ENCODE results near the gene PTPRD.
"Not testable (repeated sequence)": the region's sequence is repeated elsewhere in the genome, so short reads cannot be mapped to it uniquely, and the experiment has no call there.

PTPRD gene

DNA sequence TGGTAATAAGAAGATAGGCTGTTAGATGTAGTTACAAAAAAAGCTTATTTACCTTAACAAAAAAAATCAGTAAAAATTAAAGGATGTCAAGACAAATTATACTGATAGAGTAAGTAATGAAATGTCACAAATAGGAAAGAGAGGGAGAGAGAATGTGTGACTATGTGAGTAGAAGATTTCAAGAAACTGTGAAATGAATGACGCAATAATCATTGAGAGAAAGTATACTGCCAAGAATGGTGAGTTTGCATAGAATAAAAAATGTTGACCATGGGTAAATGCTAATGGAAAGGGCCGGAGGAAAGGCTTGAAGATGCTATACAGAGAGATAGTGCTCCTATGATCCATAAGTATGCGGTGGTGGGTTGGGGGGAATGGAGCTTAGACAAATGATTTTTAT is 100.7 kb downstream of the PTPRD start (continued):
- TF ChIP-seq, protein P1, sequence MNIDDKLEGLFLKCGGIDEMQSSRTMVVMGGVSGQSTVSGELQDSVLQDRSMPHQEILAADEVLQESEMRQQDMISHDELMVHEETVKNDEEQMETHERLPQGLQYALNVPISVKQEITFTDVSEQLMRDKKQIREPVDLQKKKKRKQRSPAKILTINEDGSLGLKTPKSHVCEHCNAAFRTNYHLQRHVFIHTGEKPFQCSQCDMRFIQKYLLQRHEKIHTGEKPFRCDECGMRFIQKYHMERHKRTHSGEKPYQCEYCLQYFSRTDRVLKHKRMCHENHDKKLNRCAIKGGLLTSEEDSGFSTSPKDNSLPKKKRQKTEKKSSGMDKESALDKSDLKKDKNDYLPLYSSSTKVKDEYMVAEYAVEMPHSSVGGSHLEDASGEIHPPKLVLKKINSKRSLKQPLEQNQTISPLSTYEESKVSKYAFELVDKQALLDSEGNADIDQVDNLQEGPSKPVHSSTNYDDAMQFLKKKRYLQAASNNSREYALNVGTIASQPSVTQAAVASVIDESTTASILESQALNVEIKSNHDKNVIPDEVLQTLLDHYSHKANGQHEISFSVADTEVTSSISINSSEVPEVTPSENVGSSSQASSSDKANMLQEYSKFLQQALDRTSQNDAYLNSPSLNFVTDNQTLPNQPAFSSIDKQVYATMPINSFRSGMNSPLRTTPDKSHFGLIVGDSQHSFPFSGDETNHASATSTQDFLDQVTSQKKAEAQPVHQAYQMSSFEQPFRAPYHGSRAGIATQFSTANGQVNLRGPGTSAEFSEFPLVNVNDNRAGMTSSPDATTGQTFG (tag by site-specific recombination; IDR thresholded peaks at IDR 0.05; ENCODE audit: borderline replicate concordance) = no peak
- TF ChIP-seq ZBTB48 (tag by site-specific recombination; IDR thresholded peaks at IDR 0.05) = no peak
- TF ChIP-seq ZNF707 (tag by site-specific recombination; IDR thresholded peaks at IDR 0.05) = no peak
- TF ChIP-seq ZNF155 (tag by site-specific recombination; IDR thresholded peaks at IDR 0.05) = no peak
- TF ChIP-seq ZNF610 (tag by site-specific recombination; IDR thresholded peaks at IDR 0.05; ENCODE audit: borderline replicate concordance) = no peak
- TF ChIP-seq, protein P2, sequence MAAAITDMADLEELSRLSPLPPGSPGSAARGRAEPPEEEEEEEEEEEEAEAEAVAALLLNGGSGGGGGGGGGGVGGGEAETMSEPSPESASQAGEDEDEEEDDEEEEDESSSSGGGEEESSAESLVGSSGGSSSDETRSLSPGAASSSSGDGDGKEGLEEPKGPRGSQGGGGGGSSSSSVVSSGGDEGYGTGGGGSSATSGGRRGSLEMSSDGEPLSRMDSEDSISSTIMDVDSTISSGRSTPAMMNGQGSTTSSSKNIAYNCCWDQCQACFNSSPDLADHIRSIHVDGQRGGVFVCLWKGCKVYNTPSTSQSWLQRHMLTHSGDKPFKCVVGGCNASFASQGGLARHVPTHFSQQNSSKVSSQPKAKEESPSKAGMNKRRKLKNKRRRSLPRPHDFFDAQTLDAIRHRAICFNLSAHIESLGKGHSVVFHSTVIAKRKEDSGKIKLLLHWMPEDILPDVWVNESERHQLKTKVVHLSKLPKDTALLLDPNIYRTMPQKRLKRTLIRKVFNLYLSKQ (tag by site-specific recombination; IDR thresholded peaks at IDR 0.05; ENCODE audit: borderline replicate concordance) = no peak
- no peak for TF ChIP-seq TCF7L2 (IDR thresholded peaks at IDR 0.05; ENCODE audit: borderline replicate concordance, low read depth, low read length)
- no peak for TF ChIP-seq ZNF350 (tag by site-specific recombination; IDR thresholded peaks at IDR 0.05)

DNA sequence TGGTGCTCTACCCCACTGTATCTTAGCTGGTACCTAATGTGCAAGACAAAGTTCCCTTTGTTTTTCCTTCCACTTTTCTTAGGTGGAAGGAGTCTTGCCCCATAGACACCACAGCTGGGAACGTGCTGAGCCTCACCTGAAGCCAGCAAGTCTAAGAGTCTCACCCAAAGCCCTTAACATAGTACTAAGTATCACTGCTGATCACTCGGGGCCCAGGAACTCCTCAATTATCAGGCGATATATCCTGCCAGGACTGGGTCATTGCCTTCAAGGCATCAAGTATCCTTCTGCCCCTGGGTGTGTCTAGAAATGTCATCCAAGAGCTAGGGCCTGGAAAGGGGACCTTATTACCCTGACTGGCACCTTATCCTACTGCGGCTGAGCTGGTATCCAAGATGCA is 123.9 kb downstream of the PTPRD start:
- ChIA-PET POLR2A (no interaction called here), CTCF (no interaction called here)
- Histone ChIP-seq H3K9me3 (ENCODE audit: control insufficient read depth, insufficient read depth, low read depth, low read length) (no peaks in the 10 kb centered on the region), H3K4me1 (ENCODE audit: control insufficient read depth, insufficient read depth, low read length) (no peaks in the 10 kb centered on the region), H3K27ac (ENCODE audit: extremely low read depth, low read depth, low read length) (no peak overlapping the region), H3K36me3 (ENCODE audit: control insufficient read depth in 2 of 2, insufficient read depth in 1 of 2, low read length in 2 of 2) (no peaks in the 10 kb centered on the region), H3K4me3 (ENCODE audit: low read depth, low read length) (no peak overlapping the region)
- TF ChIP-seq SALL2 (tag by site-specific recombination; IDR thresholded peaks at IDR 0.05; ENCODE audit: borderline replicate concordance) (no peak), ZBTB7A (tag by site-specific recombination; IDR thresholded peaks at IDR 0.05; ENCODE audit: low read depth) (no peak)

DNA sequence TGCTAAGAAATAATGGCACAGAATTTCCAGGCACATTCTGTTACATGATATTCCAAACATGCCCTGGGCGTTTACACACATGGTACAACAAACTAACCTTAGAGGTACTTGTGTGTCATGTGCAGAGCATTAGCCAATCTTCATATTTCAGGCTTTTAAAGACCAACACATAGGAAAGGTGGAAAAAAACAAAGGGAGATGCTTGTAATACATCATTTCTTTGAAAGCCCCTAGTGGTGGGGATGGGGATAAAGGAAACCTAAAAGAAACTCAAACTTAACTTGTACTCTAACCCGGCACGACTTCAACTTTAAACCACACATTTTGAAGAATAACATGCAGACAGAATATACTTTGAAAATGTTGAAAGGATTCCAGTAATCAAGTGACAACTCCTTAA is 133.6 kb downstream of the PTPRD start:
- Histone ChIP-seq H3K4me3 (ENCODE audit: low read depth, low read length) (no peak overlapping the region), H3K4me1 (ENCODE audit: control insufficient read depth, insufficient read depth, low read length) (no peaks in the 10 kb centered on the region), H3K9me3 (ENCODE audit: control insufficient read depth, insufficient read depth, low read depth, low read length) (no peaks in the 10 kb centered on the region), H3K36me3 (ENCODE audit: control insufficient read depth in 2 of 2, insufficient read depth in 1 of 2, low read length in 2 of 2) (no peaks in the 10 kb centered on the region), H3K27ac (ENCODE audit: extremely low read depth, low read depth, low read length) (no peak overlapping the region)
- CTCF ChIA-PET = interaction anchor here (0.6 to 1.3 kb wide), 4 partner anchors 9 to 1836 kb away, joined by 3 to 6 read pairs (median 4); no protein-coding TSS in a partner anchor
- POLR2A ChIA-PET = no interaction called here
- TF ChIP-seq ZNF2 (tag by site-specific recombination; IDR thresholded peaks at IDR 0.05) = no peak
- TF ChIP-seq, protein P3, sequence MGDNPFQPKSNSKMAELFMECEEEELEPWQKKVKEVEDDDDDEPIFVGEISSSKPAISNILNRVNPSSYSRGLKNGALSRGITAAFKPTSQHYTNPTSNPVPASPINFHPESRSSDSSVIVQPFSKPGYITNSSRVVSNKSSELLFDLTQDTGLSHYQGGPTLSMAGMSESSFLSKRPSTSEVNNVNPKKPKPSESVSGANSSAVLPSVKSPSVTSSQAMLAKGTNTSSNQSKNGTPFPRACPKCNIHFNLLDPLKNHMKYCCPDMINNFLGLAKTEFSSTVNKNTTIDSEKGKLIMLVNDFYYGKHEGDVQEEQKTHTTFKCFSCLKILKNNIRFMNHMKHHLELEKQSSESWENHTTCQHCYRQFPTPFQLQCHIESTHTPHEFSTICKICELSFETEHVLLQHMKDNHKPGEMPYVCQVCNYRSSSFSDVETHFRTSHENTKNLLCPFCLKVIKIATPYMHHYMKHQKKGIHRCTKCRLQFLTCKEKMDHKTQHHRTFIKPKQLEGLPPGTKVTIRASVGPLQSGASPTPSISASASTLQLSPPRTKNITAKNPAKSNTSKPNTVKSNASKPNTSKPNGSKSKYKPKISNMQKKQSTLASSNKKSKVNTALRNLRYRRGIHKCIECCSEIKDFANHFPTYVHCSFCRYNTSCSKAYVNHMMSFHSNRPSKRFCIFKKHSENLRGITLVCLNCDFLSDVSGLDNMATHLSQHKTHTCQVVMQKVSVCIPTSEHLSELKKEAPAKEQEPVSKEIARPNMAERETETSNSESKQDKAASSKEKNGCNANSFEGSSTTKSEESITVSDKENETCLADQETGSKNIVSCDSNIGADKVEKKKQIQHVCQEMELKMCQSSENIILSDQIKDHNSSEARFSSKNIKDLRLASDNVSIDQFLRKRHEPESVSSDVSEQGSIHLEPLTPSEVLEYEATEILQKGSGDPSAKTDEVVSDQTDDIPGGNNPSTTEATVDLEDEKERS (tag by site-specific recombination; IDR thresholded peaks at IDR 0.05) = no peak

DNA sequence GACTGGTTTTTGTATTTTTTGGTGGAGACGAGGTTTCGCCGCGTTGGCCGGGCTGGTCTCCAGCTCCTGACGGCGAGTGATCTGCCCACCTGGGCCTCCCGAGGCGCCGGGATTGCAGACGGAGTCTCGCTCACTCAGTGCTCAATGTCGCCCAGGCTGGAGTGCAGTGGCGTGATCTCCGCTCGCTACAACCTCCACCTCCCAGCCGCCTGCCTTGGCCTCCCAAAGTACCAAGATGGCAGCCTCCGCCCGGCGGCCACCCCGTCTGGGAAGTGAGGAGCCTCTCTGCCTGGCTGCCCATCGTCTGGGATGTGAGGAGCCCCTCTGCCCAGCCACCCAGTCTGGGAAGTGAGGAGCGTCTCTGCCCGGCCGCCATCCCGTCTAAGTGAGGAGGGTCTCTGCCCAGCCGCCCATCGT is 163.6 kb downstream of the PTPRD start:
- H3K4me1 ChIP-seq (ENCODE audit: control insufficient read depth, insufficient read depth, low read length); H3K9me3 ChIP-seq (ENCODE audit: control insufficient read depth, insufficient read depth, low read depth, low read length); POLR2A ChIA-PET; H3K4me3 ChIP-seq (ENCODE audit: low read depth, low read length); CTCF ChIA-PET; H3K36me3 ChIP-seq (ENCODE audit: control insufficient read depth in 2 of 2, insufficient read depth in 1 of 2, low read length in 2 of 2); H3K27ac ChIP-seq (ENCODE audit: extremely low read depth, low read depth, low read length): not testable (repeated sequence)
